Measurements from ENCODE around the gene TAS2R50. TPM values are rescaled to one million over a fixed set of nuclear protein-coding genes. Genes with fewer than 3 reads are reported as not detected.

The TAS2R50 gene
- total and polyA plus RNA-seq, 2 experiments from 2014 or later: 3.4 TPM; not detected in 1

DNA sequence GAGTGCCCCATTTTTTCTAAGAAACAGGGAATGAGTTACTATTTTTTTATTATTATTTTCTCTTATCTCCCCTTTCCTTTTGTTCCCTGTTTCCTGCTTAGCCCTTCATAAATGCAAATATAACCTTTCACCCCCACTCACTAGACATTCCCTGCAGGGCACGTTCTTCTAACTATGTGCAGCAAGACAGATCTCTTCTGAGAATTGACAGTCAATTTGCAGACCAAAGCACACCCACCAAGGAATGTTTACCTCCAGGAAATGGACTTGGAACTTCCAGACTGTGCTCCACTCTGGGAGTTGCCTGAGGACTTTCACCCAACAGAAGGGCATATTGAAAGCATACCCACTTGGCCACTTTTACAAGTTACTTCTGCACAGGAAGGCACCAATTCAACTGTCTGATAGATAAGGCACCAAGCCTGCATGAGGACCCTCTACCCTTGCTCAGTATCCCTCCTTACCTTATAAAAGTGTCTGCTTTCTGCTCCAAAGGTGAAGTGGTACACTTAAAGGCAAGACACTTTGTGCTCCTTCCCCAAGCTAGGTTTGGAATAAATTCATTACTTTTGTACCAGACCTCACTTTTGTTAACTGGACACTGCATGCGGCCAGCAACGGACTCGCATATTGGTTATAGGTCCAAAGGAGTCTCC lies 29.2 kb upstream of the TAS2R50 start:
- no peaks in the 10 kb centered on the region for H3K4me1 ChIP-seq (ENCODE audit: insufficient read depth)
- H3K27me3 Mint-ChIP-seq (ENCODE audit: insufficient read depth, low read depth, poor library complexity): no peaks in the 10 kb centered on the region
- no peak overlapping the region for H2AFZ ChIP-seq
- no peak overlapping the region; the same call in 1 of the 2 replicates for H3K27ac Mint-ChIP-seq
- TF ChIP-seq, protein P1, sequence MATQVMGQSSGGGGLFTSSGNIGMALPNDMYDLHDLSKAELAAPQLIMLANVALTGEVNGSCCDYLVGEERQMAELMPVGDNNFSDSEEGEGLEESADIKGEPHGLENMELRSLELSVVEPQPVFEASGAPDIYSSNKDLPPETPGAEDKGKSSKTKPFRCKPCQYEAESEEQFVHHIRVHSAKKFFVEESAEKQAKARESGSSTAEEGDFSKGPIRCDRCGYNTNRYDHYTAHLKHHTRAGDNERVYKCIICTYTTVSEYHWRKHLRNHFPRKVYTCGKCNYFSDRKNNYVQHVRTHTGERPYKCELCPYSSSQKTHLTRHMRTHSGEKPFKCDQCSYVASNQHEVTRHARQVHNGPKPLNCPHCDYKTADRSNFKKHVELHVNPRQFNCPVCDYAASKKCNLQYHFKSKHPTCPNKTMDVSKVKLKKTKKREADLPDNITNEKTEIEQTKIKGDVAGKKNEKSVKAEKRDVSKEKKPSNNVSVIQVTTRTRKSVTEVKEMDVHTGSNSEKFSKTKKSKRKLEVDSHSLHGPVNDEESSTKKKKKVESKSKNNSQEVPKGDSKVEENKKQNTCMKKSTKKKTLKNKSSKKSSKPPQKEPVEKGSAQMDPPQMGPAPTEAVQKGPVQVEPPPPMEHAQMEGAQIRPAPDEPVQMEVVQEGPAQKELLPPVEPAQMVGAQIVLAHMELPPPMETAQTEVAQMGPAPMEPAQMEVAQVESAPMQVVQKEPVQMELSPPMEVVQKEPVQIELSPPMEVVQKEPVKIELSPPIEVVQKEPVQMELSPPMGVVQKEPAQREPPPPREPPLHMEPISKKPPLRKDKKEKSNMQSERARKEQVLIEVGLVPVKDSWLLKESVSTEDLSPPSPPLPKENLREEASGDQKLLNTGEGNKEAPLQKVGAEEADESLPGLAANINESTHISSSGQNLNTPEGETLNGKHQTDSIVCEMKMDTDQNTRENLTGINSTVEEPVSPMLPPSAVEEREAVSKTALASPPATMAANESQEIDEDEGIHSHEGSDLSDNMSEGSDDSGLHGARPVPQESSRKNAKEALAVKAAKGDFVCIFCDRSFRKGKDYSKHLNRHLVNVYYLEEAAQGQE (IDR thresholded peaks at IDR 0.05; ENCODE audit: unreplicated experiment): no peak
- no peak for TF ChIP-seq ETS1 (IDR thresholded peaks at IDR 0.05)
- no peak for TF ChIP-seq STAT1 (IDR thresholded peaks at IDR 0.05; ENCODE audit: unreplicated experiment)
- TF ChIP-seq CREB1 (CRISPR knock-in tag; IDR thresholded peaks at IDR 0.05; ENCODE audit: low read depth): no peak
- TF ChIP-seq, protein P2, sequence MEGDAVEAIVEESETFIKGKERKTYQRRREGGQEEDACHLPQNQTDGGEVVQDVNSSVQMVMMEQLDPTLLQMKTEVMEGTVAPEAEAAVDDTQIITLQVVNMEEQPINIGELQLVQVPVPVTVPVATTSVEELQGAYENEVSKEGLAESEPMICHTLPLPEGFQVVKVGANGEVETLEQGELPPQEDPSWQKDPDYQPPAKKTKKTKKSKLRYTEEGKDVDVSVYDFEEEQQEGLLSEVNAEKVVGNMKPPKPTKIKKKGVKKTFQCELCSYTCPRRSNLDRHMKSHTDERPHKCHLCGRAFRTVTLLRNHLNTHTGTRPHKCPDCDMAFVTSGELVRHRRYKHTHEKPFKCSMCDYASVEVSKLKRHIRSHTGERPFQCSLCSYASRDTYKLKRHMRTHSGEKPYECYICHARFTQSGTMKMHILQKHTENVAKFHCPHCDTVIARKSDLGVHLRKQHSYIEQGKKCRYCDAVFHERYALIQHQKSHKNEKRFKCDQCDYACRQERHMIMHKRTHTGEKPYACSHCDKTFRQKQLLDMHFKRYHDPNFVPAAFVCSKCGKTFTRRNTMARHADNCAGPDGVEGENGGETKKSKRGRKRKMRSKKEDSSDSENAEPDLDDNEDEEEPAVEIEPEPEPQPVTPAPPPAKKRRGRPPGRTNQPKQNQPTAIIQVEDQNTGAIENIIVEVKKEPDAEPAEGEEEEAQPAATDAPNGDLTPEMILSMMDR (conservative IDR thresholded peaks at IDR 0.05; ENCODE audit: low read depth in 2 of 2): no peak
- no peak for TF ChIP-seq ZNF331 (CRISPR knock-in tag; IDR thresholded peaks at IDR 0.05; ENCODE audit: low read depth)
- TF ChIP-seq JUNB (IDR thresholded peaks at IDR 0.05; ENCODE audit: unreplicated experiment): no peak
- no peak for TF ChIP-seq EZH2 (IDR thresholded peaks at IDR 0.05; ENCODE audit: low read depth, unreplicated experiment)
- no peak for TF ChIP-seq POLR2AphosphoS5 (IDR thresholded peaks at IDR 0.05; ENCODE audit: low read depth)
- no peak for TF ChIP-seq ZNF462 (CRISPR knock-in tag; IDR thresholded peaks at IDR 0.05)
- TF ChIP-seq ZNF114 (CRISPR knock-in tag; IDR thresholded peaks at IDR 0.05): no peak
- no peak for TF ChIP-seq EZH2phosphoT487 (IDR thresholded peaks at IDR 0.05; ENCODE audit: unreplicated experiment)
- no peak for TF ChIP-seq NANOG (IDR thresholded peaks at IDR 0.05; ENCODE audit: borderline replicate concordance)
- H3K4me3 Mint-ChIP-seq: no peak overlapping the region
- H3K36me3 Mint-ChIP-seq (ENCODE audit: low read depth): no peaks in the 10 kb centered on the region
- H3K9me3 Mint-ChIP-seq: no peaks in the 10 kb centered on the region
- no peaks in the 10 kb centered on the region for H4K20me1 ChIP-seq (replicated peaks; ENCODE audit: insufficient read depth)
- no peaks in the 10 kb centered on the region for H3K79me2 ChIP-seq (replicated peaks; ENCODE audit: insufficient read depth)
- H3K4me2 ChIP-seq: no peak overlapping the region
- H3K36me3 ChIP-seq (ENCODE audit: insufficient read depth): no peaks in the 10 kb centered on the region
- H3K9me2 ChIP-seq (ENCODE audit: insufficient read depth): no peaks in the 10 kb centered on the region
- DNase-seq (ENCODE audit: low spot score): no peak
- H3F3A ChIP-seq (replicated peaks; ENCODE audit: low read depth): no peaks in the 10 kb centered on the region
- ATAC-seq: no peak
- no peaks in the 10 kb centered on the region for H3K27me3 ChIP-seq (ENCODE audit: insufficient read depth)
- no peak overlapping the region for H3K27ac ChIP-seq (ENCODE audit: low read depth)
- H3K4me1 Mint-ChIP-seq: peaks cover 3% of the 10 kb centered on the region; the same call in 2 of the 3 replicates
- H3K4me3 ChIP-seq: no peak overlapping the region

Data from GM23338 (cell line).